ENCODE data around the gene KCNJ5.

Gene KCNJ5

GRCh38 chr11:128928400-128928799, 37.2 kb downstream of the KCNJ5 start:
- no peak overlapping the region for H3K4me2 ChIP-seq (ENCODE audit: low read length)
- H3K27me3 ChIP-seq (ENCODE audit: control insufficient read depth, low read length), result peaks cover 13% of the 10 kb centered on the region; the same call in 1 of the 2 replicates
- no peak overlapping the region for H3K4me3 ChIP-seq (ENCODE audit: low read length)

DNA sequence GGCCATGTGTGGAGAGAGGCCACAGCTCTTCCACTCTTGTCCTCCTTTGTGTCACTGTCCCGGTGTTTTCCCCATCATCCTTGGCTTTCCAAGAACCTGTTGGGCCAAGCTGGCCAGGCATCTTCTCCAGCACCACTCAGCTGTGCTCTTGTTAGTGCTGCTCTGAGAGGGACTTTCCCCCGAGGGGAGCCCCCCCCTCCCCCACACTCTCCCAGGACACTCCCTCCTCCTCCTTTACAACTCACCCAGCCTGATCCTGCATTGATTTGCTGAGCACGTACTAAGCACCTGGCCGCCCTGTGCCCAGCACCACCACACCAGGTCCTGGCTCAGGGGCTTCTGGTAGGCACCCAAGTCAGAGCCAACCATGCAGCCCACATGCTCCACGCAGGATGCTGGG, 38.3 kb downstream of the KCNJ5 start:
- H3K27me3 ChIP-seq (ENCODE audit: control insufficient read depth, low read length), result peaks cover 9% of the 10 kb centered on the region; the same call in 1 of the 2 replicates
- no peak overlapping the region for H3K4me3 ChIP-seq (ENCODE audit: low read length)
- H3K79me2 ChIP-seq (ENCODE audit: control insufficient read depth, low read length), result no peaks in the 10 kb centered on the region
- H4K20me1 ChIP-seq (ENCODE audit: control insufficient read depth, insufficient read depth, low read depth, low read length), result no peaks in the 10 kb centered on the region
- no peaks in the 10 kb centered on the region for H3K36me3 ChIP-seq (ENCODE audit: control insufficient read depth, low read length)
- H3K27ac ChIP-seq (ENCODE audit: low read depth, low read length), result no peak overlapping the region
- H3F3A ChIP-seq (ENCODE audit: control insufficient read depth, insufficient read depth), result no peaks in the 10 kb centered on the region
- H3K4me1 ChIP-seq (ENCODE audit: control insufficient read depth, low read length), result no peaks in the 10 kb centered on the region
- H3K9me2 ChIP-seq (replicated peaks; ENCODE audit: control insufficient read depth, low read length), result no peaks in the 10 kb centered on the region
- no peak for TF ChIP-seq EZH2phosphoT487 (IDR thresholded peaks at IDR 0.05; ENCODE audit: borderline replicate concordance, low read length)
- TF ChIP-seq, protein P1, sequence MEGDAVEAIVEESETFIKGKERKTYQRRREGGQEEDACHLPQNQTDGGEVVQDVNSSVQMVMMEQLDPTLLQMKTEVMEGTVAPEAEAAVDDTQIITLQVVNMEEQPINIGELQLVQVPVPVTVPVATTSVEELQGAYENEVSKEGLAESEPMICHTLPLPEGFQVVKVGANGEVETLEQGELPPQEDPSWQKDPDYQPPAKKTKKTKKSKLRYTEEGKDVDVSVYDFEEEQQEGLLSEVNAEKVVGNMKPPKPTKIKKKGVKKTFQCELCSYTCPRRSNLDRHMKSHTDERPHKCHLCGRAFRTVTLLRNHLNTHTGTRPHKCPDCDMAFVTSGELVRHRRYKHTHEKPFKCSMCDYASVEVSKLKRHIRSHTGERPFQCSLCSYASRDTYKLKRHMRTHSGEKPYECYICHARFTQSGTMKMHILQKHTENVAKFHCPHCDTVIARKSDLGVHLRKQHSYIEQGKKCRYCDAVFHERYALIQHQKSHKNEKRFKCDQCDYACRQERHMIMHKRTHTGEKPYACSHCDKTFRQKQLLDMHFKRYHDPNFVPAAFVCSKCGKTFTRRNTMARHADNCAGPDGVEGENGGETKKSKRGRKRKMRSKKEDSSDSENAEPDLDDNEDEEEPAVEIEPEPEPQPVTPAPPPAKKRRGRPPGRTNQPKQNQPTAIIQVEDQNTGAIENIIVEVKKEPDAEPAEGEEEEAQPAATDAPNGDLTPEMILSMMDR (IDR thresholded peaks at IDR 0.05; ENCODE audit: low read depth, low read length, poor library complexity, severe bottlenecking), result no peak
- no peaks in the 10 kb centered on the region for H3K9me3 ChIP-seq (ENCODE audit: control insufficient read depth, insufficient read depth, low read length)
- no peak overlapping the region for H3K4me2 ChIP-seq (ENCODE audit: low read length)

More at GRCh38 chr11:128928400-128928799, 37.2 kb downstream of the KCNJ5 start:
- Histone ChIP-seq H3F3A (ENCODE audit: control insufficient read depth, insufficient read depth) (no peaks in the 10 kb centered on the region), H3K36me3 (ENCODE audit: control insufficient read depth, low read length) (no peaks in the 10 kb centered on the region), H3K79me2 (ENCODE audit: control insufficient read depth, low read length) (no peaks in the 10 kb centered on the region), H4K20me1 (ENCODE audit: control insufficient read depth, insufficient read depth, low read depth, low read length) (no peaks in the 10 kb centered on the region), H3K4me1 (ENCODE audit: control insufficient read depth, low read length) (no peaks in the 10 kb centered on the region), H3K9me3 (ENCODE audit: control insufficient read depth, insufficient read depth, low read length) (no peaks in the 10 kb centered on the region), H3K9me2 (replicated peaks; ENCODE audit: control insufficient read depth, low read length) (no peaks in the 10 kb centered on the region), H3K27ac (ENCODE audit: low read depth, low read length) (no peak overlapping the region)
- TF ChIP-seq, protein P1 (IDR thresholded peaks at IDR 0.05; ENCODE audit: low read depth, low read length, poor library complexity, severe bottlenecking), result no peak
- no peak for TF ChIP-seq EZH2phosphoT487 (IDR thresholded peaks at IDR 0.05; ENCODE audit: borderline replicate concordance, low read length)

GRCh38 chr11:128929991-128930390, 38.8 kb downstream of the KCNJ5 start:
- no peaks in the 10 kb centered on the region for H3K4me1 ChIP-seq (ENCODE audit: control insufficient read depth, low read length)
- H3K27ac ChIP-seq (ENCODE audit: low read depth, low read length), result no peak overlapping the region
- no peaks in the 10 kb centered on the region for H3F3A ChIP-seq (ENCODE audit: control insufficient read depth, insufficient read depth)
- H3K27me3 ChIP-seq (ENCODE audit: control insufficient read depth, low read length), result peaks cover 6% of the 10 kb centered on the region; the same call in 1 of the 2 replicates
- TF ChIP-seq EZH2phosphoT487 (IDR thresholded peaks at IDR 0.05; ENCODE audit: borderline replicate concordance, low read length), result no peak
- TF ChIP-seq, protein P1 (IDR thresholded peaks at IDR 0.05; ENCODE audit: low read depth, low read length, poor library complexity, severe bottlenecking), result no peak
- H3K9me3 ChIP-seq (ENCODE audit: control insufficient read depth, insufficient read depth, low read length), result no peaks in the 10 kb centered on the region
- H3K4me3 ChIP-seq (ENCODE audit: low read length), result no peak overlapping the region
- no peak overlapping the region for H3K4me2 ChIP-seq (ENCODE audit: low read length)
- H4K20me1 ChIP-seq (ENCODE audit: control insufficient read depth, insufficient read depth, low read depth, low read length), result no peaks in the 10 kb centered on the region
- no peaks in the 10 kb centered on the region for H3K9me2 ChIP-seq (replicated peaks; ENCODE audit: control insufficient read depth, low read length)
- no peaks in the 10 kb centered on the region for H3K79me2 ChIP-seq (ENCODE audit: control insufficient read depth, low read length)
- H3K36me3 ChIP-seq (ENCODE audit: control insufficient read depth, low read length), result no peaks in the 10 kb centered on the region

Data from DOHH2 (cell line).